OCI-LY7 (cell line): ENCODE results near the gene PDC.

Source experiments
- EZH2phosphoT487 ChIP-seq: fragments of 200-600 bp; sonication (generic); IDR thresholded peaks from 2 replicates; pipeline ENCODE4 v1.6.1; 2018; ENCODE audit warnings: low read depth, borderline replicate concordance, mild to moderate bottlenecking, mixed run types, antibody characterized with exemption, low read length, moderate library complexity, mixed read lengths
- TF ChIP-seq, protein P1 (sequence below): fragments of 200-600 bp; sonication (generic); conservative IDR thresholded peaks from 2 replicates; pipeline ENCODE4 v1.5.1; 2014; ENCODE audit warnings: mild to moderate bottlenecking, antibody characterized with exemption, low read length, moderate library complexity, mixed read lengths

DNA sequence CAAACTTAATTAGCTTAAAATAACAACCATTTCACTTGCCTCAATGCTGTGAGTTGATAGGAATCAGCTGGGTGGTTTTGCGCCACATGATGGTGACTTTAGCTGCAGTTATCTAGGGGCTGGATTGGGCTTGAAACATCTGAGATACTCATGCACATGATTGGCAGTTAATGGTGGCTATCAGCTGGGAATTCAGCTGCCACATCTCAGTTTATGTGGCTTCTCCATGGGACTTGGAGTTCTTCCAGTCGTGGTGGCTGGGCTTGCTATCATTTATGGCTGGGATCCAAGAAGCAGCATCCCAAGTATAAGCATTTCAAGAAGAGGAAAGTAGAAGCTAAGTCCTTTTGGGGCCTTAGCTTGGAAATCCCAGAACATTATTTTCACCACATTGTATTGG lies 36.4 kb downstream of the PDC start:
- TF ChIP-seq, protein P1, sequence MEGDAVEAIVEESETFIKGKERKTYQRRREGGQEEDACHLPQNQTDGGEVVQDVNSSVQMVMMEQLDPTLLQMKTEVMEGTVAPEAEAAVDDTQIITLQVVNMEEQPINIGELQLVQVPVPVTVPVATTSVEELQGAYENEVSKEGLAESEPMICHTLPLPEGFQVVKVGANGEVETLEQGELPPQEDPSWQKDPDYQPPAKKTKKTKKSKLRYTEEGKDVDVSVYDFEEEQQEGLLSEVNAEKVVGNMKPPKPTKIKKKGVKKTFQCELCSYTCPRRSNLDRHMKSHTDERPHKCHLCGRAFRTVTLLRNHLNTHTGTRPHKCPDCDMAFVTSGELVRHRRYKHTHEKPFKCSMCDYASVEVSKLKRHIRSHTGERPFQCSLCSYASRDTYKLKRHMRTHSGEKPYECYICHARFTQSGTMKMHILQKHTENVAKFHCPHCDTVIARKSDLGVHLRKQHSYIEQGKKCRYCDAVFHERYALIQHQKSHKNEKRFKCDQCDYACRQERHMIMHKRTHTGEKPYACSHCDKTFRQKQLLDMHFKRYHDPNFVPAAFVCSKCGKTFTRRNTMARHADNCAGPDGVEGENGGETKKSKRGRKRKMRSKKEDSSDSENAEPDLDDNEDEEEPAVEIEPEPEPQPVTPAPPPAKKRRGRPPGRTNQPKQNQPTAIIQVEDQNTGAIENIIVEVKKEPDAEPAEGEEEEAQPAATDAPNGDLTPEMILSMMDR, result no peak
- no peak for TF ChIP-seq EZH2phosphoT487
